ENCODE data around the gene STT3A.
A peak's percentile ranks its signal among the peaks of the same experiment; 100 is the strongest.

STT3A gene

GRCh38 chr11:125591649-125592304 is 875 bp upstream of the STT3A start:
- DNase-seq: no peak

- peak in 1 of 2 experiments; percentile 52 for DNase-seq
These were observed 615 bp downstream of the STT3A start for GRCh38 chr11:125593114-125593820.

GRCh38 chr11:125594958-125595357 is 2.3 kb downstream of the STT3A start:
- no peak for DNase-seq

GRCh38 chr11:125600663-125601062 is 8.0 kb downstream of the STT3A start:
- DNase-seq: no peak

GRCh38 chr11:125603207-125603606 is 10.6 kb downstream of the STT3A start:
- no peak for DNase-seq

- DNase-seq: no peak
These were observed 12.8 kb downstream of the STT3A start for GRCh38 chr11:125605417-125605816.

- no peak for DNase-seq
These were observed 16.9 kb downstream of the STT3A start for GRCh38 chr11:125609545-125609944.

- no peak for DNase-seq
These were observed 25.7 kb downstream of the STT3A start for GRCh38 chr11:125618383-125618782.

- no peak for DNase-seq
These were observed 29.3 kb downstream of the STT3A start for GRCh38 chr11:125621995-125622394.

GRCh38 chr11:125623064-125623463 is 30.4 kb downstream of the STT3A start:
- no peak for DNase-seq

- DNase-seq: no peak
These were observed 32.1 kb downstream of the STT3A start, which contains the start of gene CHEK1 for GRCh38 chr11:125624756-125625213. Gene CHEK1 (plus strand): TSS chr11:125625163. CDS start chr11:125626769, 1,606 bp downstream.

- DNase-seq: peak in 1 of 2 experiments; percentile 64
These were observed 32.6 kb downstream of the STT3A start for GRCh38 chr11:125625225-125625629.

- DNase-seq: peak; percentile 91 to 97
These were observed 33.1 kb downstream of the STT3A start for GRCh38 chr11:125625630-125626287.

GRCh38 chr11:125626288-125626950 is 33.8 kb downstream of the STT3A start:
- DNase-seq: peak; percentile 87 to 97

GRCh38 chr11:125627236-125627910 is 34.7 kb downstream of the STT3A start:
- no peak for DNase-seq

- no peak for DNase-seq
These were observed 45.2 kb downstream of the STT3A start for GRCh38 chr11:125637840-125638239.

- DNase-seq: no peak
These were observed 45.7 kb downstream of the STT3A start for GRCh38 chr11:125638315-125638714.

- DNase-seq: no peak
These were observed 53.2 kb downstream of the STT3A start for GRCh38 chr11:125645871-125646270.

- no peak for DNase-seq
These were observed 57.0 kb downstream of the STT3A start for GRCh38 chr11:125649465-125650166.

GRCh38 chr11:125662689-125663088 is 70.0 kb downstream of the STT3A start:
- no peak for DNase-seq

GRCh38 chr11:125663910-125664309 is 71.3 kb downstream of the STT3A start:
- no peak for DNase-seq

- no peak for DNase-seq
These were observed 74.5 kb downstream of the STT3A start for GRCh38 chr11:125667151-125667550.
